ENCODE measurements around the gene TRPC5OS.

The TRPC5OS gene

GRCh38 chrX:111892375-111892774, 16.4 kb downstream of the TRPC5OS start:
- in situ Hi-C loops (cut with HindIII; ENCODE audit: low sequenced_read_pairs), result no loop called here

GRCh38 chrX:111896148-111896547, 20.2 kb downstream of the TRPC5OS start:
- in situ Hi-C loops (cut with HindIII; ENCODE audit: low sequenced_read_pairs), result no loop called here

- in situ Hi-C loops (cut with HindIII; ENCODE audit: low sequenced_read_pairs), result no loop called here
Observed at GRCh38 chrX:111914398-111915090, 38.6 kb downstream of the TRPC5OS start.

GRCh38 chrX:111917591-111917990, 41.6 kb downstream of the TRPC5OS start:
- in situ Hi-C loops (cut with HindIII; ENCODE audit: low sequenced_read_pairs), result no loop called here

GRCh38 chrX:111928456-111928855, 52.5 kb downstream of the TRPC5OS start:
- in situ Hi-C loops (cut with HindIII; ENCODE audit: low sequenced_read_pairs), result no loop called here
